Activated CD8-positive, alpha-beta memory T cell treated with anti-CD3 and anti-CD28 coated beads for 1 hour (primary cell): ENCODE measurements around the gene SFMBT2.

Experiments used
- DNase-seq, 2 donors: peaks; one replicate each; pipeline ENCODE4 v3.0.0-alpha.2; 2020; ENCODE audit warnings: low read depth in 1 of 2; ENCODE audit errors: extremely low read depth in 1 of 2

SFMBT2 gene

DNA sequence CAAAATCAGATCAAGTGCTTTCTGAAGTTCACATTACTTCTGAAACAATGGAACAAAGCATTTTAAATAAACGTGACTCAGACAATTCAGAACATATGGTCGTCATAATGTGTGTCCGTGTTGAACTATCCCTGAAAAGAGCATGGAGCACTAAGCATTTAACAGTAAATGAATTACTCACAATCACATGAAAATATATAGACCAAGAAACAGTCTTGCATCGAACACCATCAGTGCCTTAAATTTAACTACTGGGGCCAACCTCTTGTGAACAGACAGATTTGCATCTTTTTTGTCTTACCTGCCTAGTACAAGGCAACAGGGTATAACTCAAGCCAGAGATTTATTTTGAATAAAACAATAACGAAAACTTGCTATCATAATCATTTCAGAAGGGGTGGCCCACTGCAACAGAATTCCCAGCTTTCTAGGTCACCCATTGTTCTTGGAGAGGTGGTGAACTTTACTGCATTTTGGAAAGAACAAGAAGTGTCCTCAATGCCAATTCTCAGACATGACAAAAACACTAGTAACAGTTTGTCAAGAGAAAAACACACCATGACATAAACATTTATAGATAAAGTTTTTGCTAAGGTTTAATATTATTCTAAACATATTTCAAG, 293.5 kb downstream of the SFMBT2 start:
- DNase-seq, result no peak

DNA sequence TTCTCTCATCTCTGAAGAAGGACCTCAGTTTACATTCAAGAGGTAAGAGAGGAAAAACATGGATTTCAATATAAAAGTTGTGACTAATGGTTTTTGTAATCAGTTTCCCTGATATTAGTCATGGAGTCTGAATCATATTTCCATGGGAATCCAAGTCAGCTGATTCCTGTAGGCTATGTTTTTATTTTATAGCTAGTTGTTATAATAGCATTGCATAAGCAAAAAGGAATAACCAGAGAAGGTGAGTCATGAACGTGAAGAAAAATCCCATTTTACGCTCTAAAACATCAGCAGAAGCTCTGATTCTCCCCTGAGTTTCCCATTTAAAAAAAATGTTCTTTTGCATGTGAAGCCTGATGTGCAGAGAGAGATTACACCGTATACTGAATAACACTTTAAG, 299.3 kb downstream of the SFMBT2 start:
- no peak for DNase-seq

DNA sequence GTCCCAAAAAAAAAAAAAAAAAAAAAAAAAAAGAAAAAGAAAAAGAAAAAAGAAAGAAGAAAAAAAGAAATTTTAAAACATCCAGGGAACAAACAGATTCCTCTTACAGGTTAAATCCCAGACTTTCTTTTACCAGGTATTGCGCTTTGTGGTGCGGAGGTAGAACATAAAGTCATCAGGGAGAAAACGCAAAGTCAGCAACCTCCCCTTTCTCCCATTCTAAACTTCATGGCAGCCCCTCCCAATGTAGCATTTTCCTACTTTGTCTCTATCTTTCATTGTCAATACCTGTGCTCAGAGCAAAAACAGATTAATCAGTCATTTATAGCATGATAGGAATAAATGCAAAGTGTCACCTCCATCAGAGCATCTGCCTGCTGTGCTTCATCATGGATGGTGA, 299.7 kb downstream of the SFMBT2 start:
- DNase-seq, result no peak
